Measurements from ENCODE around the gene FAM13A. TPM values are rescaled to one million over a fixed set of nuclear protein-coding genes. Genes with fewer than 3 reads are reported as not detected.

The FAM13A gene
- total and polyA plus RNA-seq, 2 of the 8 experiments (the other 6 are each of a cell fraction or from before 2014, with no cell fraction given) = 7.1 to 16.5 TPM

- TF ChIP-seq BCL11A (IDR thresholded peaks at IDR 0.05; ENCODE audit: low read depth in 2 of 2, low read length in 2 of 2) (no peak), MAX (IDR thresholded peaks at IDR 0.05) (no peak), KDM1A (IDR thresholded peaks at IDR 0.05; ENCODE audit: borderline replicate concordance, low read length) (no peak), CHD1 (IDR thresholded peaks at IDR 0.05; ENCODE audit: low read depth, low read length) (no peak)
- TF ChIP-seq, protein P1, sequence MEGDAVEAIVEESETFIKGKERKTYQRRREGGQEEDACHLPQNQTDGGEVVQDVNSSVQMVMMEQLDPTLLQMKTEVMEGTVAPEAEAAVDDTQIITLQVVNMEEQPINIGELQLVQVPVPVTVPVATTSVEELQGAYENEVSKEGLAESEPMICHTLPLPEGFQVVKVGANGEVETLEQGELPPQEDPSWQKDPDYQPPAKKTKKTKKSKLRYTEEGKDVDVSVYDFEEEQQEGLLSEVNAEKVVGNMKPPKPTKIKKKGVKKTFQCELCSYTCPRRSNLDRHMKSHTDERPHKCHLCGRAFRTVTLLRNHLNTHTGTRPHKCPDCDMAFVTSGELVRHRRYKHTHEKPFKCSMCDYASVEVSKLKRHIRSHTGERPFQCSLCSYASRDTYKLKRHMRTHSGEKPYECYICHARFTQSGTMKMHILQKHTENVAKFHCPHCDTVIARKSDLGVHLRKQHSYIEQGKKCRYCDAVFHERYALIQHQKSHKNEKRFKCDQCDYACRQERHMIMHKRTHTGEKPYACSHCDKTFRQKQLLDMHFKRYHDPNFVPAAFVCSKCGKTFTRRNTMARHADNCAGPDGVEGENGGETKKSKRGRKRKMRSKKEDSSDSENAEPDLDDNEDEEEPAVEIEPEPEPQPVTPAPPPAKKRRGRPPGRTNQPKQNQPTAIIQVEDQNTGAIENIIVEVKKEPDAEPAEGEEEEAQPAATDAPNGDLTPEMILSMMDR (IDR thresholded peaks at IDR 0.05; ENCODE audit: control extremely low read depth in 1 of 3, insufficient read depth in 1 of 3, low read depth in 1 of 3, low read length in 3 of 3) = no peak
Measured at GRCh38 chr4:89023140-89023539, 33.8 kb downstream of the FAM13A start (continued).

Data from H1 (cell line).